Stomach smooth muscle (tissue), 2 donors: ENCODE data around the gene BPHL.
"Not testable (repeated sequence)": the region's sequence is repeated elsewhere in the genome, so short reads cannot be mapped to it uniquely, and the experiment has no call there.

Experiments used
- H3K27ac ChIP-seq: one replicate; pipeline ENCODE4 v1.7.0; 2013; ENCODE audit warnings: mild to moderate bottlenecking, low read length, inconsistent platforms
- H3K27me3 ChIP-seq, 2 donors: one replicate each; pipeline ENCODE4 v1.7.0; 2013; ENCODE audit warnings: low read length in 2 of 2; ENCODE audit not compliant: insufficient read depth in 2 of 2, control insufficient read depth in 1 of 2
- H3K36me3 ChIP-seq, 2 donors: one replicate each; pipeline ENCODE4 v1.7.0; 2013; ENCODE audit warnings: low read length in 2 of 2; ENCODE audit not compliant: control insufficient read depth in 2 of 2, insufficient read depth in 2 of 2
- H3K4me1 ChIP-seq: one replicate; pipeline ENCODE4 v1.7.0; 2013; ENCODE audit warnings: low read length; ENCODE audit not compliant: control insufficient read depth, insufficient read depth
- H3K4me3 ChIP-seq, 2 donors: one replicate each; pipeline ENCODE4 v1.7.0; 2013; ENCODE audit warnings: low read length in 2 of 2
- H3K9ac ChIP-seq, 2 donors: one replicate each; pipeline ENCODE4 v1.7.0; 2013; ENCODE audit warnings: low read length in 2 of 2, mild to moderate bottlenecking in 1 of 2
- H3K9me3 ChIP-seq, 2 donors: one replicate each; pipeline ENCODE4 v1.7.0; 2013; ENCODE audit warnings: low read length in 2 of 2; ENCODE audit not compliant: control insufficient read depth in 2 of 2
- donor health status: healthy.
- donor health status: Pancreatic carcinoma.

Gene BPHL

DNA sequence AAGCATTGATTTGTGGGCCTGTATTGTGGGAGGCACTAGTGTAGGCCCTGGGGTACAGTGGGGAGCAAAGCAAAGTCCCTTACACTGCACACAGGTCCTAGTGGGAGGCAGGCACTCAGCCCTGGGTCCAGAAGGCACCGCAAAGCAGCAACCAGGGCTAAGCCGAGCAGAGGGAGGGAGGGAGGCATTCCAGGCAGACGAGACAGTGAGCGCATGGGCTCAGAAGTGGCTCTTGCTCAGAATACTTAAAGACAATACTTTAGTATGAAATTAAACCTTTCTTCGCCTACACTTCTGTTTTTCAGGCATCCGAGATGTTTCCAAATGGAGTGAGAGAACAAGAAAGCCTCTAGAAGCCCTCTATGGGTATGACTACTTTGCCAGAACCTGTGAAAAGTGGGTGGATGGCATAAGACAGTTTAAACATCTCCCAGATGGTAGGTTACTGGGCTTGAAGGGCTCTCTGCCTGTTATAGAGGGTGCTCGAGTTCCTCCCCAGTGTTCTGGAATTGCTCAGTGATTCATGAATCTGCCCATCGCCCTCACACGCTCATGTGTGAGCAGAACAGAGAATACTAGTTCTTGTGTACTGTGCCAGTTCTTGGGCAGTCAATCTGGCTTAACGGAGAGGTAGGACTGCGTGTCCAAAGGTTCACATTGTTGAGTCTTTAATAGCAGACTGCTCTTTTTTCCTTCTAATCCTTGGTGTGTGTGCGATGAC is 18.7 kb downstream of the BPHL start:
- Histone ChIP-seq H3K36me3 (peaks cover 8 to 24% of the 10 kb centered on the region in 2 donors), H3K4me1 (peaks cover 4% of the 10 kb centered on the region), H3K9me3 (no peaks in the 10 kb centered on the region), H3K4me3 (no peak overlapping the region), H3K27ac (no peak overlapping the region), H3K27me3 (no peaks in the 10 kb centered on the region), H3K9ac (no peak overlapping the region)

DNA sequence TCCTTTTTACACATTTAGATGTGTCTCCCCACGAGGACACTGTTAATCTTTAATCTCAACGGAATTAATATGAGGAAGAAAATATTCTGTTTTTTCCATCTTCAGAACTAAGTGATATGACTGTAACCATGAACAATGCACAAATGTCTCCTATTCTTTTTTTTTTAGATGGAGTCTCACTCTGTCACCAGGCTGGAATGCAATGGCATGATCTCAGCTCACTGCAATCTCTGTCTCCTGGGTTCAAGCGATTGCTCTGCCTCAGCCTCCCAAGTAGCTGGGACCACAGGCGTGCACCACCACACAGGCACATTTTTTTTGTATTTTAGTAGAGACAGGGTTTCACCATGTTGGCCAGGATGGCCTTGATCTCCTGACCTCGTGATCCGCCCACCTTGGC is 19.4 kb downstream of the BPHL start:
- not testable (repeated sequence) for H3K27ac ChIP-seq, H3K4me3 ChIP-seq, H3K4me1 ChIP-seq, H3K27me3 ChIP-seq, H3K9ac ChIP-seq, H3K9me3 ChIP-seq
- peaks cover 8 to 26% of the 10 kb centered on the region in 2 donors for H3K36me3 ChIP-seq

DNA sequence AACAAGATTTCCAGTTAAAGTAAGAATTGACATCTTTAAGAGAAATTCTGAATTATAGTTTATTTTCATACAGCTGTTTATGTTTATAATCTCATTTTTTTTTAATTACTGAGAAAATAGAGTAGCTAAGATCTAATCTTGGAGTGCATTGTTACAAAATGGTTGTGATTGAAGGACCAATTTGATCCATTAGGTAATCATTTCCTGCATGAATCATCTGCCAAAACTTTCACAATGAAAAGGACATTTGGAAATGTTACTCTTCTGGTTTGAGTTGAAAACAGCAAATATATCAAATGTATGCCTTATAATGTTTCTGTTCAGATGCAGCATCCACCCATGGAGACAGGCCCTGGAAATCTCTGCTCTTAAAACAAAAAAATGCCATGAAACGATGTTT is 19.8 kb downstream of the BPHL start:
- Histone ChIP-seq H3K4me3 (no peak overlapping the region), H3K9me3 (no peaks in the 10 kb centered on the region), H3K27ac (no peak overlapping the region), H3K9ac (no peak overlapping the region), H3K27me3 (no peaks in the 10 kb centered on the region), H3K4me1 (peaks cover 4% of the 10 kb centered on the region), H3K36me3 (peaks cover 11 to 27% of the 10 kb centered on the region in 2 donors)

DNA sequence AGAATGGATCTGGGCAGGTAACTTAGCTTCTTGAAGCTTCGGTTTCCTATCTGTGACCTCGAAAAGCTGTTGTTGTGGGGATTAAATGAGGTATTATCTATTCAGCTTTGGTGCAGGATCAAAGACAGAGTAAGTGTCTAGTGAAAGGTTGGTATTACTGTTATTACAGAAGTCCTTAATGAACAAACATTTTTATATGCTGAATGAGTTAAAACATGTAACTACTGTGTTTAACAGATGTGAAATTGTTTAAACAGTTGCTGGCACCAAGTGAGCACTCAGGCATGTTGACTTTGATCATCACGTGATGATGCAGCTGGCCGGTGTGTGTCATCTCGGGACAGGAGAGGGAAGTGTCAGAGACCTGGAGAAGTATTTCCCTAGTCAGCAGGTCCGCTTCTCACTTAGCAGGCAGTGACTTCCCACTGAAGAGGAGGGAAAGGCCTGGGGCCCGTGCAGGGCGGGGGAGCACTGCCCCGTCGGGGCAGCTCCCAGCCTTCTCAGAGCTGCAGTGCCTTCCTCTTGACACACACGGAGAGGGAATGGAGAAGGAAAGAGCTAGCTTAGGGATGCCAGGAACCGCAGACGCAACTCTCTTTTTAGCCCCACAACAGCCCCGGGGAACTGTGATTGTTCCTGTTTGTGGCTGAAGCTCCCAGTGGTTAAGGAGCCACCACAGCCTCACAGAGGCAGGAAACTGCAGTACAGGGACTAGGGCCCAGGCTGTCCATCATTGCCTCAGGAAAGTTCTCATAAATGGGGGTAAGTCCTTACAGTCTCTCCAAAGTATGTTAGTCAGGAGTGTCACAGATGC is 20.8 kb downstream of the BPHL start:
- H3K9ac ChIP-seq = no peak overlapping the region
- H3K9me3 ChIP-seq = no peaks in the 10 kb centered on the region
- H3K4me1 ChIP-seq = peaks cover 4% of the 10 kb centered on the region
- H3K4me3 ChIP-seq = no peak overlapping the region
- no peaks in the 10 kb centered on the region for H3K27me3 ChIP-seq
- peaks cover 15 to 31% of the 10 kb centered on the region in 2 donors for H3K36me3 ChIP-seq
- peak overlapping the region; percentile 37 for H3K27ac ChIP-seq

DNA sequence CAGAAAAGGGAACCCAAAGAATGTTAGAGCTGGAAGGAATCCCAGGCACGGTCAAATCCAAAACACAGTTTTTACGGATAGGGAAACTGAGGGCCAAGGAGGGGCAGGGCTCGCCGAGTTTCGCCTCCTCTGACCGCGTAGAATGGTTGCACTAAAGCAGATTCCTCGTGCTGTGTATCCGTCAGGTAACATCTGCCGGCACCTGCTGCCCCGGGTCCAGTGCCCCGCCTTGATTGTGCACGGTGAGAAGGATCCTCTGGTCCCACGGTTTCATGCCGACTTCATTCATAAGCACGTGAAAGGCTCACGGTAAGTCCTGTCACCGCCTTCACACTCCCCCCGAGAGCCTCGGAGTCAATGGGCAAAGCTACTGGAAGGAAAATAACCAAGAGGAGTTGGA is 21.7 kb downstream of the BPHL start:
- no peaks in the 10 kb centered on the region for H3K9me3 ChIP-seq
- no peak overlapping the region for H3K27ac ChIP-seq
- H3K4me3 ChIP-seq = no peak overlapping the region
- no peak overlapping the region for H3K9ac ChIP-seq
- H3K27me3 ChIP-seq = no peaks in the 10 kb centered on the region
- H3K36me3 ChIP-seq = peaks cover 15 to 34% of the 10 kb centered on the region in 2 donors
- H3K4me1 ChIP-seq = peaks cover 4% of the 10 kb centered on the region

DNA sequence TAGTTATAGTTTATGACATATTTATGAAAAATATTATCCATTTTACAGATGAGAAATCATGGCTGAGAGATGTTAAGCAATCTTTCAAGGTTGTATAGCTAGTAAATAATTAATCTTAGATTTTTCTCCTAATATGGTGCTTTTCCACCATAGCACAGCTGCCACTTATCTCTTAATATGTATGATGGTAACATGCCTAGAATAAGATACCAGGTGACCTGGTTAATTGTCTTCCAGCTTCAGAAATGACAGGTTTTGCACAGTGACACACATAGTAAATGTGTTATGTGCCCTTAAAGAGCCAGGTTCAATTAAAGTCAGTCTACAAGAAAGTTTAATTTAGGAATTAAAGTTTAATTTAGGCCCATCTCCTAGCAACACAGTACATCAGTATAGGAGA is 24.0 kb downstream of the BPHL start:
- peaks cover 4% of the 10 kb centered on the region for H3K4me1 ChIP-seq
- H3K27me3 ChIP-seq = no peaks in the 10 kb centered on the region
- H3K9ac ChIP-seq = no peak overlapping the region
- H3K4me3 ChIP-seq = no peak overlapping the region
- no peaks in the 10 kb centered on the region for H3K9me3 ChIP-seq
- peaks cover 15 to 29% of the 10 kb centered on the region in 2 donors for H3K36me3 ChIP-seq
- no peak overlapping the region for H3K27ac ChIP-seq

DNA sequence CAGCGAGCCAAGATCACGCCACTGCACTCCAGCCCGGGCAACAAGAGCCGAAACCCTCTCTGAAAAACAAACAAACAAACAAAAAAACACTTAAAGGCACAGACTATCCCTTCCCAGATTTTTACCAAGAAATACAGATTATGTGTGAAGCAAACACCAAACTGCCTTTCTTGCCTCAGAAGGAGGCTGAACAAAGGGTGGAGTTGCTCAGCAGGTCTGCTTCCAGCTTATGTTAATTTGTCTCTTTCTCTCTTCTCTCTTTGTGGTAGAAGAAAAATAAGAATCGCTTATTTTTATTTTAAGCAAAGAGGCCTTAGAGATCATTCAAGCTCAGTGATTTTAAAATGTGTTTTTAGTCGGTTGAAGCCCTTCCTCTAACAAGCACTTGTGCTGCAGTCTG is 24.6 kb downstream of the BPHL start:
- Histone ChIP-seq H3K4me3 (no peak overlapping the region), H3K9me3 (no peaks in the 10 kb centered on the region), H3K9ac (no peak overlapping the region), H3K4me1 (peaks cover 4% of the 10 kb centered on the region), H3K36me3 (peaks cover 21 to 30% of the 10 kb centered on the region in 2 donors), H3K27me3 (no peaks in the 10 kb centered on the region), H3K27ac (no peak overlapping the region)

DNA sequence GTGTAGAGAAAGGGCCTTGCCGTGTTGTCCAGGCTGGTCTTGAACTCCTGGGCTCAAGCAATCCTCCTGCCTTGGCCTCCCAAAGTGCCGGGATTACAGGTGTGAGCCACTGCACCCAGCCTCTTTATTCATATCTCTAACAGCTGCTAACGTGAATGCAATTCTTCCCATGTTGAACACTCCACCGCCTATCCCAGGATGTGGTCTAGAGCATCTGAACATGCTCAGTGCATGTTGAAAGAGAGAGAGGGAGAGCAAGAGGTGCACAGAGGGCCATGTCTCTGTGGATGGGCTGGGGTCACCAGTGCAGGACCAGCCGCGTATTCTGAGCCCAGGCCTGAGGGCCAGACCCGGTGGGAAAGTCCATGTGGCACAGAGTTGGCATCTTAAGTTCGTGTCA is 26.1 kb downstream of the BPHL start:
- Histone ChIP-seq H3K36me3 (peaks cover 21 to 31% of the 10 kb centered on the region in 2 donors), H3K27ac (no peak overlapping the region), H3K4me1 (peaks cover 2% of the 10 kb centered on the region), H3K27me3 (no peaks in the 10 kb centered on the region), H3K4me3 (no peak overlapping the region), H3K9me3 (no peaks in the 10 kb centered on the region), H3K9ac (no peak overlapping the region)

DNA sequence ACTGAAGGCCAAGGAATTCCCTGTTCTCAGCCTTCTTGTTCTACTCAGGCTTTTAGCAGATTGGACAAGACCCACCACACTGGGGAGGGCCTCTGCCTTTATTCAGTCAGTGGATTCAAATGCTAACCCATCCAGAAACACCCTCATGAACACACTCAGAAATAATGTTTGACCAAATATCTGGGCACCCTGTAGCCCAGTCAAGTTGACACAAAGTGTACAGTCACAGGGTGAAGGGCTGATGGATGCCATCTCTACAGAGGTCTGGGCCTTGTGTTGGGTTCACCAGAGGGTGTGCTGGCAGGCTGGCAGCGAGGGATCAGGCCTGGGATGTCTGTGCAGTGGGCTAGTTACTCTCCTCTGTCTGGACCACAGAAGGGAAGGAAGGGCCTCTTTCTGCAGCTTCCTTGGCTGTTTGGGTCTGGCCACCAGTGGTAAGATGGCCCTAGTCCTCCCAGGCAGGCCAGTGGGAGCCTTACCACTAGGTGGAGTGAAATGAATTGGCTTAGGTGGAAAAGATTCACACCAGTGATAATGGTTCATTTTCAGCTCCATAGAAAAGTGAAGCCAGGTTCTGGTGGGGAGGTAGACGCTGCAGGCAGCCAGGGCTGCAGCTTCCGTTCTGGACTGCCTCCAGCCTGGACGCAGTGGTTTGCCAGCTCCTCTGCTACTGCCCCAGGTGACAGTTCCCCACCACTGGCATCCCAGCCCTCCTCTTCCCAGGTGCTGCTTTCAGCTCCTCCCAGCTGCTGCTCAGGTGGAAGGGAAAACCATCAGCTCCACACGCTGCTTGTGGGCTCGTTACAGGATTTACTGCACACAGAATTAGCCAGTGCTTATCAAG is 29.6 kb downstream of the BPHL start:
- Histone ChIP-seq H3K9me3 (no peaks in the 10 kb centered on the region), H3K27me3 (no peaks in the 10 kb centered on the region), H3K27ac (no peak overlapping the region), H3K9ac (no peak overlapping the region), H3K4me1 (peaks cover 7% of the 10 kb centered on the region), H3K4me3 (no peak overlapping the region), H3K36me3 (peaks cover 16 to 23% of the 10 kb centered on the region in 2 donors)

DNA sequence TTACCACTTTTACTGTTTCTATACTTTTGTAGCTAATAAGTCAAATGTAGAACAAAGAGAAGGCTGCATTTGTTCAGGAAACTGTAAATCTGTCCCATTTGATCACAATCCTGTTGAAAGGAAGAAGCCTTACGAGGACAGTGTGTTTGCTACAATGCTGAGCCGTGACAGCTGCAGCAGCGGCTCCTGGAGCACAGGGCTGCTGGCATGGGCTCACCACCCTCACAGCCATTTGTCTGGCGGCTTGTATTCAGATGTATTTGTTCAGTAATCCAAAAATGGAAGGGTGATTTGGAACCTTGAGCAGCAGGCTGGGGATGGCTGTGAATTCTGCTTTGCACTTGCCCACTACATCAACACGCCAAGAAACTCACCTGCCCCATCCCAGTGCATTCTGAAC is 33.2 kb downstream of the BPHL start:
- H3K4me1 ChIP-seq = peaks cover 15% of the 10 kb centered on the region
- H3K9ac ChIP-seq = peak overlapping the region in 1 of 2 donors; percentile 29
- H3K4me3 ChIP-seq = no peak overlapping the region
- no peaks in the 10 kb centered on the region for H3K27me3 ChIP-seq
- H3K9me3 ChIP-seq = no peaks in the 10 kb centered on the region
- H3K27ac ChIP-seq = no peak overlapping the region
- H3K36me3 ChIP-seq = peaks cover 12 to 17% of the 10 kb centered on the region in 2 donors
